AG08395 (cell line): ENCODE measurements around the gene IVNS1ABP.
"Not testable (repeated sequence)": the region's sequence is repeated elsewhere in the genome, so short reads cannot be mapped to it uniquely, and the experiment has no call there.

Experiments used
- DNase-seq: peaks from one replicate; pipeline ENCODE4 v3.0.0; 2012; ENCODE audit warnings: mixed read lengths, low spot score

IVNS1ABP gene

DNA sequence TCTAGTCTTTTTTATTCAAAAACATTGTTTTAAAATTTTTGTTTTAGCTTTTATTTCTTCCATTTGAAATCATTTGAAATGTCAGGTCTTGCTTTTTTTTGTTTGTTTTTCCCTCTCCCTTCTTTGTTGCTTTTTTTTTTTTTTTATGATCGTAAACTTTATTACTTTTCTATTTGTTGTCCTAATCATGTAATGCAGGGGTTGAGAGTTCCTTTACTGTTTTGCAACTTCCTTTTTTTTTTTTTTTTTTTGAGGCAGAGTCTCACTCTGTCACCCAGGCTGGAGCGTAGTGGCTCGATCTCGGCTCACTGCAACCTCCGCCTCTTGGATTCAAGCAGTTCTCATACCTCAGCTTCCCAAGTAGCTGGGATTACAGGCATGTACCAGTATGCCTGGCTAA is 24.8 kb downstream of the IVNS1ABP start:
- DNase-seq: no peak

DNA sequence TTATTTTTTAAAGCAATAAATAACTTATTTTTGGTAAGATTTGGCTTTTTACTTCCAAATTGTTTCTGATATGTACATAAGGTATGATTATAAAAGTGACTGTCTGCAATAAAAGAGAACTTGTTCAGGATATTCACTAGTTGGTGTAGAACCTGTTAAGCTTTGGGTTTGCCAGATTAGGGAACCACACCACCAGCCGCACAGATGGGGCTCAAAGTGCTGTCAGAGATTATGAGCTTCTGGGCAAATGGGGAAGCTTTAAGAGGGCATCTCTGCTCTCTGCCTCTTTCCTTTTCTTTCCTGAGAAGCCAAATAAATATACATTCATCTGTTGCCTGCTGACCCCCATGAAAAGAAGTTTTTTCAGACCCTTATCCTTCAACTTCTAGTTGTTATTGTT is 25.4 kb downstream of the IVNS1ABP start:
- no peak for DNase-seq

DNA sequence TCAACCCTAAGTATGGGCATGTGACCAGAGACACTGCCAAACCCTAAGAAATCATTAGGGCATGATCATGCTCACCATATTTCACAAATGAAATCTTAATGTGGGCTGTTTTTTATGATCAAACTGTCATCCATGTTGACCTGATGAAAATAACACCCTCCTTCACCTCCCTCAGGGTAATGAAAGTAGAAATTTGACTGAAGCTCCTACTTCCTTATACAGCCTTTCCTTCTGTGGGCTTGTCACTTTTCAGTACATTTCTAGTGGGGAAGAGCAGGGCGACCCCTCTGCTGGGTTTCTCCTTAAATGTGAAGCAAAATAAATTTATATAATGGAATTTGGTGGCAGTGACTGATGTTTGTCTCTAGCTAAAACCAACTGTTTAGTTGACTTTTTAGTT is 25.9 kb downstream of the IVNS1ABP start:
- no peak for DNase-seq

DNA sequence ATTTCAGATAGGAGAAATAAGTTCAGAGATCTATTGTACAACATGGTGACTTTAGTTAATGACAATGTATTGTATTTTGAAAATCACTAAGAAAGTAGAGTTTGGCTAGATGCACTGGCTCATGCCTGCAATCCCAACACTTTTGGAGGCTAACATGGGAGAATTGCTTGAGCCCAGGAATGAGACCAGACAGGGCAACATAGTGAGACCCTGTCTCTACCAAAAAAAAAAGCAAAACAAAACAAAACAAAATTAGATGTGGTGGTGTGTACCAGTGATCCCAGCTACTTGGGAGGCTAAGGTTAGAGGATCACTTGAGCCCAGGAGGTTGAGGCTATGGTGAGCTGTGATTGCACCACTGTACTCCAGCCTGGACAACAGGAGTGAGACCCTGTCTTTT is 27.2 kb downstream of the IVNS1ABP start:
- no peak for DNase-seq

DNA sequence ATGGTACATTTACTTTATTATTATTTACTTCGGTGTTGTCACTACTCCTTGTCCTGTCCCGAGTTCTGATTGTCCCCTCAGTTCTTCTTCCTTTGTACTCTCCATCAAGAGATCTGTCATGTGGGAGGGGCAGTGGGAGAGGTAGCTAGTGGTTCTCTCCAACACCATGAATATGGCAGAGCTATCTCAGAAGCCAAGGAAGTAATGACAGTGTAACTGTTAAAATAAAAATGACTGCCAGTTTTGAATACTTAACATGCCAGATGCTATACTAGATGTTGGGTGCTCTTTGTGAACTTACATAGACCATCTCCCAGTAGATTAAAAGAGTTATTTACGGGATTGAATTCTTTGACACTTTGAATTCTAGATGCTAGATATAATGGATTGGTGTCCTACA is 28.6 kb downstream of the IVNS1ABP start:
- no peak for DNase-seq

DNA sequence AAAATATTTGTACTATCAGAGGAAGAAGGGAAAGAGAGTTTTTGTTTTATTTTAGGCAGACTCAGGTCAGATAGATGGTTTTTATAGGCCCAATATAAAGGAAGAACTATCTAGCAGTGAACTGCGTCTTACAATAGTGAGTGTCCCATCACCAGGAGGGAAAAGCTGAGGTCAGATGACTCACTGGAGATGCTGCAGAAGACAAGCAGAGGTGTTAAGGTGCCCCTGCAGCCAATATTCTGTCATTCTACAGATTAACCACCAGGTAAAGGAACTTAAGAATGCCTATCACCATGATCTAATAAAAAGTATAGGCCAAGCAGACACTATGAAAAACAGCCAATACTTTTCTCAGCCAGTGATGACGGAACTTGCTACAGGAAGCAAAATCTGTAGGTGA is 29.6 kb downstream of the IVNS1ABP start:
- DNase-seq: no peak

DNA sequence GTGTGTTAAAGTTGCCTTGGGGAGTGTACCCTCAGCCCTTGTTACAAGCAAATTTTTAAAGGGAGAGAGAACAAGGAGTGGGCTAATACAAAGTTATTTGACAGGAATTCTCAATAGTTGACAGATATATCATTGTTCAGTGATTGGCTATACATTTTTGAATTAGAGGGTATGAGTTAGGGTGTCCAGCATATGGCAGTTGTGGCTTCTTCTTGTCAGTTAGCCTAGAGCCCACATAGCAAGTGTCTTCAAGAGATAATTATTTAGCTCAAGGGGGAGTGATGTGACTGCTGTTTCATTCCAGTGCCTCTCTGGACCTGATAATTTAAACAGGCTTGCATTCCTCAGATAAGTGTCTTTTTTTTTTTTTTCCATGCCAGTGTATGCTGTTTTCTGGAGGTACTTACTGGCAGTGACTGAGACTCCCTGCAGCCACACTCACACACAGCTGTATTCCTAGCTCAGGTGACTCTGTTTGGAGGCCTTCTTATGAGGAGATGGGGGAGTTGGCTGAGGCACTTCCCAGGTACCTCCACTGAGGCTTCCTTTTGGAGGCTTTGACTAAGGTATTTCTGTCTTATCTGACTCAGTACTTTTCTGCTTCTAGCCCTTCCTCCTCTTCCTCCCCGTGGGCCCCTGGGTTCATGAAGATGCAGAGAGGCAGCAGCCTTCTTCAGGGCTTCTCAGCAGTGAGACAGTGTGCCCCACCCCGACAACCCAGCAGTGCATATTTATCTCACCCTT is 32.3 kb downstream of the IVNS1ABP start:
- peak; percentile 3 for DNase-seq

DNA sequence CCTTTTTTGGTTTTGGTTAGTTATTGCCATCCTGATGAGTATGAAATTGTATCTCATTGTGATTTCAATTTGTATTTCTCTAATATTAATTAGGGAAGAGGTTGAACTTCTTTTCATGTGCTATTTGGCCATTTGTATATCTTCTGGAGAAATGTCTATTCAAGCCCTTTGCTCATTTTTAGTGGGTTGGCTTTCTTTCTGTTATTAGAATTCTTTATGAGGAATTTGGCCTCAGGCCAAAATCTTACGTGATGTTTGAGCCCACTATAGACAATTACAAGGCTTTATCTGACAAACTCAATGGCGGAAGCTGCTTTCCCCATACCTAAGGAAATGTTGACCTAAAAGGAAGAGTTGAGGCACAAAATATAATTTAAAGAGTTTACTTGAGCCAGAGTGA is 32.9 kb downstream of the IVNS1ABP start:
- DNase-seq: no peak

DNA sequence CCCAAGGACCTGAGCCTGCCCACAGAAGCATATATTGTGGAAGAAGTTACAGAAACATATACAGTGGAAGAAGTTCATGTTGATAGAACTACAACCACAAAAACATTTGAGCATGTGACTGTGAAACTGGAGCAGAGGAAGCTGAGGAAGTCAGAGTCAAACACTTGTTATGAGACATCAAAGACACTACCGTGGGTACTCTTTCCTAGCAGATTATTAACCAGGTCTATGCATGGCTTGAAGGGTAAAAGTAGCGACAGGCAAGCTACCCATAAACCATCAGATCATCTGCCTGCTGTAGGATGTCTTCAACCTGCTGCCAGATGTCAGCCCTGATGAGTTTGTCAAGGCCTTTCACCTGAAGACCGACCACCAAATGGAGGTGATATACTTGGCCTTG is 35.8 kb downstream of the IVNS1ABP start:
- no peak for DNase-seq

DNA sequence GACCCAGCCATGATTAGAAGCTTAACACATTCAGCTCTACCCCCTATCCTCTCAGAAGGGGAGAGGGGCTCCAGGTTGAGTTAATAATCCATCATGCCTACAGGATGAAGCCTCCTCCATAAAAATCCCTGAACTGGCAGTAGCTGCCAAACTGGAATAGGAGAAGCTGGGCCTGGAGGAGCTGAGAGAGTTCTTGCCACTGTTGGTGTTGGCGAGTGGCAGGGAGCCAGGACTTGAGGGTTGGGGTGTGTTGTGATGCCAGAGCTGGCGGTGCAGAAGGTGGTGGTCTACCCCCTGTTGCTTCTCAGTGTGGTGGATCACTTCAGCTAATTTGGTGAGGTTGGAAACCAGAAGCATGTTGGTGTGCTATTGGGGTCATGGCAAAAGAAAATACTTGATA is 36.5 kb downstream of the IVNS1ABP start:
- no peak for DNase-seq

DNA sequence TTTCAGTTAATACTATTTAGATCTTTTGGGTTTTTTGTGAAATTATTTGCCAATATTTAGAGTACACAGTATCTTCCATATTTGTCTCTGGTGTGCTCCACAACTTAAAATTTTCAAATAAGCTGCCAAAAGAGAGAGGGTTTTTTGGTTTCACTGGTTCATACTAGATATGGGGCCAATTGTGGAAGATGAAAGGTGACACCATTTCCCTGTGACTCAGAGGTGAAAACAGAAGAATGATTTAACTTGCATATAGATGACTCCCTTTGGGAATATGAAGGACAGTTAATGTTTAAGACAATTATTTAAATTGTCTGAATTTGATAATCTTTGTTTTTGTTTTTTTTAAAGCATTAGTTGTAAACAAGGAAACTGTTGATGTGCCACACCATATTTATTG is 37.5 kb downstream of the IVNS1ABP start:
- no peak for DNase-seq

DNA sequence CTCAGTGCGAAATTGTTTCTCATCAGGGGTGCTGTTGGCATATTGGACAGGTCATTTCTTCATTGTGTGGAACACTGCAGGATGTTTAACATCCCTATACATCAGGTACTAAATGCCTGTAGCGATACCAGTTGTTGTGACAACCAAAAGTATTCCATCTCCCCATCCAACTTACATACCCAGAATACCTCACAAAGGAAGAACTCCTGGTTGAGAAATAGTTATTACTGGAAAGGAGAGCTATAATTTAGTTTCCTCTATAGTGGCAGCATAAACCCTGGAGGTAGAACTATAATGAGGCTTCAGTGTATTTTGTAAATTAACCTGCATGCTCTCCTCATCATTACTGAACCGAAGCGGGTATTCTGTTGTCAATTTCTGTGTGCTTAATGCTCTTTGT is 45.1 kb downstream of the IVNS1ABP start:
- DNase-seq: no peak

DNA sequence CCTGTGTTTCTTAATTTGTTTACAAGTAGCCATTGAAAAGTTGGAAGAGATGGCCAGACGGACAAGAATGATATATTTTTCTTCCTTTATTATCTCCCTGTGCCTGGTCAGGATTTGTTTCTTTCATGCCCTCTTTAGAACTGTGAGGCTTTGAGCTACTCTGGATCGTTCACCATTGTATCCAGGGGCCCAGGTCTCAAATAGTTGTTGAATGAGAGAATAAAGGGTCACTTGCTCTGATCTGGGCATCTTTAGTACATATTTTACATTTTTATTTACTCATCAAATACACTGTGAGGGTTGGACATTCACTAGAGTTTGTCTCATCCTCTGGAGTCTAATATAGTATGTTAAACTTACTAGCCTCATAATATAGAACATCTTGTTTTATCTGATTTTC is 48.7 kb downstream of the IVNS1ABP start:
- DNase-seq: no peak

DNA sequence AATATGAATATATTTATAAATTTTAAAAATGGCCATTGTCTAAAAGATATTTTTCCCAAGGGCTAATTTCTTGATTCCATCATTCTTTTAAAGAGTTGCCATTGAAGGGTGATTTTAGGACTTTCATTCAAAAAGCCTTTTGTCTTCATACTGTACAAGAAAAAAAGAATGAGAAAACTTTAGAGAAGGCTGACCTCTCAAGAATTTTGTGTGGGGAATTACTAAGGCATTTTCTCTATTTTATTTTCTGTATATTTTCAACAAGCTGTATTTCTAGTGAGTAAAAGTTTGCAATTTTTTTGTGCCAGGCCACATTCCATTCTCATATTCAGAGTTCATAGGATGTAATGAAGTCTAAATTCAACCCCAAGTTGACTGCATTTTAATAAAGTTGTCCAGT is 49.3 kb downstream of the IVNS1ABP start:
- DNase-seq: no peak

DNA sequence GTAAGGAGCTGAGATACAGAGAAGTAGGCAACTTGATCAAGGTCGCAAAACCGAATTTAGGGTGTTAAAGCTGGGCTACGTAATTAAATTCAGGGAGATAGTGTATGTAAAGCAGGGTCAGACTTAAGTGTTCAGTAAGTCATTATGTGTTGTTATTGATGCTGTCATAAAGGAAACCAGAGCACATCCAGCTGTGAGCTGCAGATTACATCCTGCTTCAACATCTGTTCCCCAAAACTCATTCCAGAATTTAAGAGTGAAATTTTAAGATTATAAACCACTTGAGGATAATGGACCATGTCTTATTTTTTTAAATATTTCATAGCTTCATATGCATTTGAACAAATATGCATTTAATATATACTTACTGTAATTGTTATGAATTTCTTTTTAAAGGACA is 49.7 kb downstream of the IVNS1ABP start:
- no peak for DNase-seq

DNA sequence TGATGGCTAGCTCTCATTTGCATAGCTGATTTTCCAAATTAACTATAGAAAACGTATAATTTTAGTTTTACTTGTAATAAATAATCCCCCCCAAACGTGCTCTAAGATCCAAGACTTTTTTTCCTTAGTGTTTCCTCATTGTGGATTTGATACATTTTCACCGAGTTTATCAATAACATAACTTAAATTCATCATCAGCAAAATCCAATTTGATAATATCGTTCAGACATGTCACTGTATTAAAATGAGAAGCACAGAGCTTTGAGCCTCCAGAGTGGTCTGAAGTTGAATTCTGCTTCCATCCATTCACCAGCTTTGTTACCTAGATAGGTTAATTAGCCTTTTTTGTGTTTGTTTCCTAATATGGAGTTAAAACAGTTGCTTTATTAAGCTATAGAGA is 51.7 kb downstream of the IVNS1ABP start:
- no peak for DNase-seq

DNA sequence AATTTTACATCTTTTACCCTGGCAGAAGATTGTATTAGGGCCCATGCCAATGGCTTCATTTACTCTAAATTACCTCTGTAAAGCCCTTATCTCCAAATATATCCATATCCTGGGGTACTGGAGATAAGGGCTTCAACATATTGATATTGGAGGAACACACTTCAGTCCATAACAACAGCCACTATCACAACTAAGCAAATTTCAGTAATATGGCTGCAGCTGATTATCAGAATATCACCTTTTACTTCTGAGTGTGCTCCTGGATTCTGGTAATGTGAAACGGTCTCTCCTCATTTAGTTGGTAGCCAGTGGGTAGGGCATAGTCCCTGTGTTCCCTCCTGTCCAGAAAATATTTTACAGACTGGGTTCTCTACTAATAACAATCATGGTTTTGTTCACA is 53.3 kb downstream of the IVNS1ABP start:
- no peak for DNase-seq

DNA sequence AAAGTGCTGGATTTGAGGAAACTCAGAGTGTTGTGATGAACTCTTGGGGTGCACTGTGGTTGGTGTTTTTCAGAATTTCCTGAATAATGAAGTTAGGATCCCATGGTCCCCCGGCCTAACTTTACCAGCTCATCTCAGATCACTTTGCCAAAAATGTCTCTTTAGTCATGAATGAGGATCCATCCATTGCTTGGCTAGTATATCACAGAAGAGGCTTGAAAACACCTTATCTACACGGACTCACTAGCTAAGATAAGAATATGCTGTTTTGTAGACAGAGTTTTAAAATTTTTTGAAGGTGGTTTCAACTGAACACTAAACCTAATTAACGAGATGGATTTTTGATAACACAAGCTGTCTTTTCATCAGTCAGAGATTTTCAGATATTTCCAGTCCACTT is 53.8 kb downstream of the IVNS1ABP start:
- DNase-seq: no peak

DNA sequence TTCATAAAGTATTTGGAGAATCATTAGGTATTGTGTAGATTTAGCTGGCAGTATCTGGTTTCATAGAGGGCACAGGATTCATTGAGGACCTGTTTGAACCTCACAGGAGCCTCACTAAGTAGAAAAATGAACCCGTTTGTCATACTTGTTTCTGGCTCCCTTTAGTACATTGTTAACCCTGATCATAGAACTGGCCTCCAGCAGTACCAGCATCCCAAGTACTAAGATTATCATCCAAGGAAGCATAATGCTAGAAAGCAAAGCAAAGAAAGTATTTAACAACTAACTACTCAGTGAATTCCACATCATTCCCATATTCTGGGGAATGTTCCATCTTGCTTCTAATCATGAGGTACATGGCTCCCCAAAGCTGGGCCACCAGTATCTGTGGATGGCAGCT is 54.9 kb downstream of the IVNS1ABP start:
- DNase-seq: no peak

DNA sequence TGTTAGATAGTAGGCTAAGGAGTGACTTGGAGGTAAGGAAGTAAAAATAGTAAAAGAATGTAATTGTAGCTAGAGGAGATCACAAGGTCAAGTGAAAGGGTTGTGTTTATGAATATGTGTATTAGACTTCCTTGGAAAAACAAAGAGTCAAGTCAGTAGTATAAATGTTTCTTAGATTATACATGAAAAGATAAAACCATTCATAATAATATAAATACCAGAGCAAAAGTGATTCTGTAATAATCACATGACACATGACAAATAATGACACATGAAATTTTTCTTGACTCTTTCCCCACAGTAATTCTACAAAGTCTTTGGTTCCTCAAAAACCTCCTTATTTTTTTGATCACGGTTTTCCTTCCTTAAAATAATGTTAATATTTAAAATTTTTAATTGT is 56.4 kb downstream of the IVNS1ABP start:
- no peak for DNase-seq

DNA sequence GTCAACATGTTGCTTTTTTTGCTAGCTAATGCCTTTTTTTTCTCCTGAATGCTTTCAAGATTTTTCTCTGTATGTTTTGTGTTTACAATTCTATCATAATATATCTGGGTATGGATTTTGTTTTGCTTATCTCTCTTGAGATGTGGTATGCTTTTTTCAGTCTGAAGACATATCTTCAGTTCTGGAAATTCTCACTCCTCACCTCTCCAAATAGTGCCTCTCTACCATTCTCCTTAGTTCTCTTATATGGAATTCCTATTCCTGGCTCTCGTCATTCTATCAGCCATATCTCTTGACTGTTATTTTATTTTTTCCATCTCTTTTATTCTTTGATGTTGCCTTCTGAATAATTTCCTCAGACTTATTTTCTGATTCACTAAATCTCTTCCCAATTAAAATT is 58.4 kb downstream of the IVNS1ABP start:
- no peak for DNase-seq

DNA sequence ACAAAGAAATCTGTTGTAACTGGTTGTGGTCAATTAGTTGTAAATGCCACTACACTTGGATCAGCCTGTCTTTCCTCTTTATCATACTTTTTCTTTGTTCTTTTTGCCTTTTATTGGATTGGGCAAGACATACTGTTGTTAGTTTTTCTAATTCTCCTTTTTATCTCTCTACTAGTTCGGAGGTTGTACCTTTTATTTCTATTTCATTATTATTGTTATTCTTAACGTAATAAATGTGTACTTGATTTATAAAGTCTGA is 59.2 kb downstream of the IVNS1ABP start:
- peak; percentile 4 for DNase-seq

DNA sequence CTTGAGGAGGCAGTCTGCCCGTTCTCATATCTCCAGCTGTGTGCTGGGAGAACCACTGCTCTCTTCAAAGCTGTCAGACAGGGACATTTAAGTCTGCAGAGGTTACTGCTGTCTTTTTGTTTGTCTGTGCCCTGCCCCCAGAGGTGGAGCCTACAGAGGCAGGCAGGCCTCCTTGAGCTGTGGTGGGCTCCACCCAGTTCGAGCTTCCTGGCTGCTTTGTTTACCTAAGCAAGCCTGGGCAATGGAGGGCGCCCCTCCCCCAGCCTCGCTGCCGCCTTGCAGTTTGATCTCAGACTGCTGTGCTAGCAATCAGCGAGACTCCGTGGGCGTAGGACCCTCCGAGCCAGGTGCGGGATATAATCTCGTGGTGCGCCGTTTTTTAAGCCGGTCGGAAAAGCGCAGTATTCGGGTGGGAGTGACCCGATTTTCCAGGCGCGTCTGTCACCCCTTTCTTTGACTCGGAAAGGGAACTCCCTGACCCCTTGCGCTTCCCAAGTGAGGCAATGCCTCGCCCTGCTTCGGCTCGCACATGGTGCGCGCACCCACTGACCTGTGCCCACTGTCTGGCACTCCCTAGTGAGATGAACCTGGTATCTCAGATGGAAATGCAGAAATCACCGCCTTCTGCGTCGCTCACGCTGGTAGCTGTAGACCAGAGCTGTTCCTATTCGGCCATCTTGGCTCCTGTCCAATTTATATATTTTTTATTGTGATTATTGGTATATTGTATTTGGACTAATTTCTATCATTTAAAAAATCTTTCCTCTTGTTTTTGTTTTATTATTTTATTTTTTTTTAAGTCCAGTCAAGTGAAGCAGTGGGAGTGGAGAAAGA is 59.7 kb downstream of the IVNS1ABP start:
- not testable (repeated sequence) for DNase-seq

DNA sequence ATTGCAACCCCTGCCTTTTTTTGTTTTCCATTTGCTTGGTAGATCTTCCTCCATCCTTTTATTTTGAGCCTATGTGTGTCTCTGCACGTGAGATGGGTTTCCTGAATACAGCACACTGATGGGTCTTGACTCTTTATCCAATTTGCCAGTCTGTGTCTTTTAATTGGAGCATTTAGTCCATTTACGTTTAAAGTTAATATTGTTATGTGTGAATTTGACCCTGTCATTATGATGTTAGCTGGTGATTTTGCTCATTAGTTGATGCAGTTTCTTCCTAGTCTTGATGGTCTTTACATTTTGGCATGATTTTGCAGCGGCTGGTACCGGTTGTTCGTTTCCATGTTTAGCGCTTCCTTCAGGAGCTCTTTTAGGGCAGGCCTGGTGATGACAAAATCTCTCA is 61.4 kb downstream of the IVNS1ABP start:
- not testable (repeated sequence) for DNase-seq
